Spleen (tissue), 7 donors: ENCODE measurements around the gene CHD2.

Experiments
- CTCF ChIP-seq, 11 experiments: fragments of 200-600 bp in 7 of 11; fragments of 450-650 bp in 4 of 11; sonication (generic) in 4 of 11; IDR thresholded peaks in 8 of 11; conservative IDR thresholded peaks in 3 of 11; 1 replicate in 7 of 11; 2 replicates in 4 of 11; pipeline versions ENCODE4 v1.4.0 to v1.8.0; 2016 to 2021; ENCODE audit warnings: antibody characterized with exemption in 11 of 11, inconsistent platforms in 4 of 11, mild to moderate bottlenecking in 1 of 11
- POLR2A ChIP-seq, 3 donors: fragments of 450-650 bp; IDR thresholded peaks; one replicate each; pipeline ENCODE4 v1.5.1; 2017; ENCODE audit warnings: antibody characterized with exemption in 3 of 3, mild to moderate bottlenecking in 1 of 3
- donor health status: DM: no; HTN: no; CAD: no; lungs with moderate emphysema.
- donor health status: DM: no; HTN: no; CAD: no.
- donor health status: DM: no; HTN: no; CAD: no.

- no peak for TF ChIP-seq POLR2A (IDR thresholded peaks at IDR 0.05)
- TF ChIP-seq CTCF (IDR thresholded peaks at IDR 0.05 in 8 of 11, conservative IDR thresholded peaks at IDR 0.05 in 3 of 11): no peak
Measured at GRCh38 chr15:92885224-92886041, 14.7 kb upstream of the CHD2 start.
